ENCODE measurements around the gene ST7. TPM values are rescaled to one million over a fixed set of nuclear protein-coding genes. Genes with fewer than 3 reads are reported as not detected.

The ST7 gene
- total and polyA plus RNA-seq, 2 donors (not counting 1 experiment from before 2014, with no cell fraction given) = 2.3 to 4.6 TPM

DNA sequence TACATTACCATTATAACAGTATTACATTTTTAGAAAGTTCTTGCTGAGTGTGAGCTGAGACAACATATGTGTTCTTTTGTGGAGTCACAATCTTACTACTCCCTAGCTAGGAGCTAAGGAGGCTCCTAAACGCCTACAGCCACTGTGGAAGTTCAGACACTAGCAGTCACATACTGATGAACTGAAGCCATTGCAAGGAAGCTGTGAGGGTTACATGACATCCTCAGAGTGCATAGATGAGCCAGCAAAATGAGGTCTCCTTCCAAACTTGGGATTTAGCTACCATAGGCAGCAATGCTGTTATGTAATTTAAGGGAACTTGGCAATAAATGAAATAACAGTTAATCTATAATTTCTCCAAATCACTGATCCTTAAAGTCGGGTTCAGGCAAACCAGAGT, 10.8 kb upstream of the ST7 start:
- no peak overlapping the region for H3K27ac ChIP-seq (ENCODE audit: low read length in 2 of 2)
- no peak overlapping the region for H3K27ac Mint-ChIP-seq
- TF ChIP-seq, protein P1, sequence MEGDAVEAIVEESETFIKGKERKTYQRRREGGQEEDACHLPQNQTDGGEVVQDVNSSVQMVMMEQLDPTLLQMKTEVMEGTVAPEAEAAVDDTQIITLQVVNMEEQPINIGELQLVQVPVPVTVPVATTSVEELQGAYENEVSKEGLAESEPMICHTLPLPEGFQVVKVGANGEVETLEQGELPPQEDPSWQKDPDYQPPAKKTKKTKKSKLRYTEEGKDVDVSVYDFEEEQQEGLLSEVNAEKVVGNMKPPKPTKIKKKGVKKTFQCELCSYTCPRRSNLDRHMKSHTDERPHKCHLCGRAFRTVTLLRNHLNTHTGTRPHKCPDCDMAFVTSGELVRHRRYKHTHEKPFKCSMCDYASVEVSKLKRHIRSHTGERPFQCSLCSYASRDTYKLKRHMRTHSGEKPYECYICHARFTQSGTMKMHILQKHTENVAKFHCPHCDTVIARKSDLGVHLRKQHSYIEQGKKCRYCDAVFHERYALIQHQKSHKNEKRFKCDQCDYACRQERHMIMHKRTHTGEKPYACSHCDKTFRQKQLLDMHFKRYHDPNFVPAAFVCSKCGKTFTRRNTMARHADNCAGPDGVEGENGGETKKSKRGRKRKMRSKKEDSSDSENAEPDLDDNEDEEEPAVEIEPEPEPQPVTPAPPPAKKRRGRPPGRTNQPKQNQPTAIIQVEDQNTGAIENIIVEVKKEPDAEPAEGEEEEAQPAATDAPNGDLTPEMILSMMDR (IDR thresholded peaks at IDR 0.05) = no peak
- TF ChIP-seq EZH2 (IDR thresholded peaks at IDR 0.05; ENCODE audit: borderline replicate concordance, insufficient read depth, low read depth, low read length, poor library complexity, severe bottlenecking) = no peak
- no peak overlapping the region for H3K4me2 ChIP-seq (replicated peaks; ENCODE audit: low read depth, low read length, poor library complexity, severe bottlenecking)
- H4K20me1 ChIP-seq (ENCODE audit: control insufficient read depth, insufficient read depth, low read length, poor library complexity, severe bottlenecking) = no peaks in the 10 kb centered on the region
- intact Hi-C loops (cut with micrococcal nuclease) = no loop called here
- no peak overlapping the region for H3K9ac ChIP-seq (ENCODE audit: low read length)
- ChIA-PET CTCF (interaction anchor here (1.0 to 1.4 kb wide), 2 partner anchors 12 to 42 kb away, joined by 4 read pairs; no protein-coding TSS in a partner anchor), POLR2A (no interaction called here)
- H3K36me3 ChIP-seq (replicated peaks in 1 of 2; ENCODE audit: control extremely low read depth in 1 of 2, control insufficient read depth in 1 of 2, extremely low read depth in 1 of 2, insufficient read depth in 2 of 2, low read length in 1 of 2) = no peaks in the 10 kb centered on the region
- no peak overlapping the region for H3K4me3 Mint-ChIP-seq
- no peaks in the 10 kb centered on the region for H3K79me2 ChIP-seq (ENCODE audit: control insufficient read depth, insufficient read depth, low read length)
- no peak for DNase-seq
- no peaks in the 10 kb centered on the region for H3K9me3 ChIP-seq (ENCODE audit: control extremely low read depth in 1 of 3, control insufficient read depth in 2 of 3, insufficient read depth in 1 of 3, low read length in 2 of 3)
- peaks cover 9% of the 10 kb centered on the region for H3K27me3 Mint-ChIP-seq
- H3K9me3 Mint-ChIP-seq (ENCODE audit: insufficient read depth) = no peaks in the 10 kb centered on the region
- no peaks in the 10 kb centered on the region for H3K4me1 ChIP-seq (ENCODE audit: control insufficient read depth in 2 of 2, insufficient read depth in 2 of 2, low read length in 2 of 2)
- no peak overlapping the region for H2AFZ ChIP-seq (ENCODE audit: insufficient read depth, low read depth, low read length, poor library complexity, severe bottlenecking)
- ATAC-seq (ENCODE audit: low read depth) = no peak
- no peaks in the 10 kb centered on the region for H3K27me3 ChIP-seq (replicated peaks in 1 of 4; ENCODE audit: control extremely low read depth in 1 of 4, control insufficient read depth in 3 of 4, insufficient read depth in 4 of 4, low read length in 3 of 4)
- H3K4me3 ChIP-seq (ENCODE audit: control extremely low read depth in 1 of 5, extremely low read depth in 1 of 5, insufficient read depth in 1 of 5, low read depth in 2 of 5, low read length in 4 of 5) = no peak overlapping the region
- H3K4me1 Mint-ChIP-seq = no peaks in the 10 kb centered on the region
- 100% methylated on average over 1 of the region's 2 CpGs for WGBS (ENCODE audit: insufficient coverage)

DNA sequence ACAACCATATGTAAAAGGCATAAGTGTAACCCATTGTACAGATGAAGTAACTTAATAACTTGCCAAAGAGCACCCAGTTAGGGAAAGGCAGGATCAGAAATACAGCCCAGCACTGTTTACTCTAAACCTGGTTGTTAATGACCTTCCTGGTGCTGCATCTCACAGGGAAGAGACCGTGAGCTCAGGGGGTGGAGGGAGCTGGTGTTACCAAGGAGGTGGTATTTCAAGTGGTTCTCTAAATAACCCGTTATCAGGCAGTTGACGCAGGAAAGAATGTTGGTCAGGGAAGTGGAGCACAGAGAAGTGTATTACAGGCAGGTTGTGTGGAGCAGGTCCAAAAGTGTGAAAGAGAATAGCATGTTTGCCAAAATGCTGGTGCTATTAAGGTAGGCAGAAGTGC, 4.4 kb upstream of the ST7 start:
- no peak overlapping the region for H3K27ac ChIP-seq (ENCODE audit: low read length in 2 of 2)
- peaks cover 0 to 15% (median 2%) of the 10 kb centered on the region in 4 experiments for H3K27me3 ChIP-seq (replicated peaks in 1 of 4; ENCODE audit: control extremely low read depth in 1 of 4, control insufficient read depth in 3 of 4, insufficient read depth in 4 of 4, low read length in 3 of 4)
- no peak overlapping the region for H2AFZ ChIP-seq (ENCODE audit: insufficient read depth, low read depth, low read length, poor library complexity, severe bottlenecking)
- no peaks in the 10 kb centered on the region for H4K20me1 ChIP-seq (ENCODE audit: control insufficient read depth, insufficient read depth, low read length, poor library complexity, severe bottlenecking)
- H3K4me3 Mint-ChIP-seq = no peak overlapping the region
- H3K27me3 Mint-ChIP-seq = peaks cover 3% of the 10 kb centered on the region
- H3K4me1 ChIP-seq (ENCODE audit: control insufficient read depth in 2 of 2, insufficient read depth in 2 of 2, low read length in 2 of 2) = peaks cover 3 to 5% of the 10 kb centered on the region in 2 donors
- intact Hi-C loops (cut with micrococcal nuclease) = no loop called here
- WGBS (ENCODE audit: insufficient coverage) = 60% methylated on average over 3 of the region's 3 CpGs
- no peak overlapping the region for H3K27ac Mint-ChIP-seq
- H3K4me2 ChIP-seq (replicated peaks; ENCODE audit: low read depth, low read length, poor library complexity, severe bottlenecking) = no peak overlapping the region
- DNase-seq (no peak), ATAC-seq (ENCODE audit: low read depth) (no peak)
- H3K36me3 ChIP-seq (replicated peaks in 1 of 2; ENCODE audit: control extremely low read depth in 1 of 2, control insufficient read depth in 1 of 2, extremely low read depth in 1 of 2, insufficient read depth in 2 of 2, low read length in 1 of 2) = no peaks in the 10 kb centered on the region
- no peaks in the 10 kb centered on the region for H3K9me3 Mint-ChIP-seq (ENCODE audit: insufficient read depth)
- no peaks in the 10 kb centered on the region for H3K9me3 ChIP-seq (ENCODE audit: control extremely low read depth in 1 of 3, control insufficient read depth in 2 of 3, insufficient read depth in 1 of 3, low read length in 2 of 3)
- H3K79me2 ChIP-seq (ENCODE audit: control insufficient read depth, insufficient read depth, low read length) = no peaks in the 10 kb centered on the region
- TF ChIP-seq EZH2 (IDR thresholded peaks at IDR 0.05; ENCODE audit: borderline replicate concordance, insufficient read depth, low read depth, low read length, poor library complexity, severe bottlenecking) = no peak
- TF ChIP-seq, protein P1 (IDR thresholded peaks at IDR 0.05) = no peak
- H3K9ac ChIP-seq (ENCODE audit: low read length) = no peak overlapping the region
- H3K4me3 ChIP-seq (ENCODE audit: control extremely low read depth in 1 of 5, extremely low read depth in 1 of 5, insufficient read depth in 1 of 5, low read depth in 2 of 5, low read length in 4 of 5) = no peak overlapping the region
- peaks cover 4% of the 10 kb centered on the region for H3K4me1 Mint-ChIP-seq
- ChIA-PET CTCF (interaction anchor here (1.1 kb wide), 1 partner anchor 178 kb away, joined by 3 read pairs; no protein-coding TSS in a partner anchor), POLR2A (no interaction called here)
